Keratinocyte (primary cell): ENCODE results near the gene CHST8.

Experiments
- EZH2 ChIP-seq: IDR thresholded peaks from one replicate; pipeline ENCODE4 v1.6.1; 2012; ENCODE audit warnings: inconsistent platforms, mild to moderate bottlenecking, low read length, moderate library complexity
- TF ChIP-seq, protein P1 (sequence below), 3 experiments: IDR thresholded peaks in 1 of 3; conservative IDR thresholded peaks in 1 of 3; optimal IDR thresholded peaks in 1 of 3; 2 replicates in 2 of 3; 3 replicates in 1 of 3; pipeline versions ENCODE3 to v1.5.1; 2011; ENCODE audit warnings: low read length in 3 of 3, mild to moderate bottlenecking in 3 of 3, moderate library complexity in 2 of 3, control low read depth in 1 of 3, inconsistent platforms in 1 of 3; ENCODE audit not compliant: insufficient read depth in 2 of 3; ENCODE audit errors: extremely low read depth in 1 of 3

DNA sequence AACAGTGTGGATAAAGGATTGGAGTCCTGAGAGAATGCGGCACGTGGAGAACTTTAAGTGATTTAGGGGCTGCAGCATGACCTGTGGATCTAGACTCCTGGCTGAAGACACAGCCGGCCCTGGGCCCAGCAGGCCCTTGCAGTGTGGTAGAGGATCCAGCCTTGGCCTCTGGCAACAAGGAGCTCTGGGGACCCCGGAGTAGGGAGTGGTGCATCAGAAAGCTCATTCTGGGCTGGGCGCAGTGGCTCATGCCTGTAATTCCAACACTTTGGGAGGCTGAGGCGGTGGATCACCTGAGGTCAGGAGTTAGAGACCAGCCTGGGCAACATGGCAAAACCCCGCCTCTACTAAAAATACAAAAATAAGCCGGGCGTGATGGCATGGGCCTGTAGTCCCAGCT lies 76.0 kb downstream of the CHST8 start:
- TF ChIP-seq, protein P1, sequence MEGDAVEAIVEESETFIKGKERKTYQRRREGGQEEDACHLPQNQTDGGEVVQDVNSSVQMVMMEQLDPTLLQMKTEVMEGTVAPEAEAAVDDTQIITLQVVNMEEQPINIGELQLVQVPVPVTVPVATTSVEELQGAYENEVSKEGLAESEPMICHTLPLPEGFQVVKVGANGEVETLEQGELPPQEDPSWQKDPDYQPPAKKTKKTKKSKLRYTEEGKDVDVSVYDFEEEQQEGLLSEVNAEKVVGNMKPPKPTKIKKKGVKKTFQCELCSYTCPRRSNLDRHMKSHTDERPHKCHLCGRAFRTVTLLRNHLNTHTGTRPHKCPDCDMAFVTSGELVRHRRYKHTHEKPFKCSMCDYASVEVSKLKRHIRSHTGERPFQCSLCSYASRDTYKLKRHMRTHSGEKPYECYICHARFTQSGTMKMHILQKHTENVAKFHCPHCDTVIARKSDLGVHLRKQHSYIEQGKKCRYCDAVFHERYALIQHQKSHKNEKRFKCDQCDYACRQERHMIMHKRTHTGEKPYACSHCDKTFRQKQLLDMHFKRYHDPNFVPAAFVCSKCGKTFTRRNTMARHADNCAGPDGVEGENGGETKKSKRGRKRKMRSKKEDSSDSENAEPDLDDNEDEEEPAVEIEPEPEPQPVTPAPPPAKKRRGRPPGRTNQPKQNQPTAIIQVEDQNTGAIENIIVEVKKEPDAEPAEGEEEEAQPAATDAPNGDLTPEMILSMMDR (optimal IDR thresholded peaks at IDR 0.05 in 1 of 3, IDR thresholded peaks at IDR 0.05 in 1 of 3, conservative IDR thresholded peaks at IDR 0.05 in 1 of 3; ENCODE audit: extremely low read depth in 1 of 3, insufficient read depth in 2 of 3, low read length in 3 of 3): no peak
- TF ChIP-seq EZH2: no peak
